PFSK-1 (cell line): ENCODE data around the gene PIK3C2A.

Experiments used
- POLR2AphosphoS5 ChIP-seq: IDR thresholded peaks from 2 replicates; pipeline ENCODE4 v1.6.1; 2012; ENCODE audit warnings: low read depth, mild to moderate bottlenecking, control low read depth, low read length, moderate library complexity
- SIN3A ChIP-seq: IDR thresholded peaks from 2 replicates; pipeline ENCODE4 v1.6.1; 2012; ENCODE audit warnings: mild to moderate bottlenecking, low read length, moderate library complexity, borderline replicate concordance; ENCODE audit not compliant: insufficient read depth
- TAF1 ChIP-seq: IDR thresholded peaks from 2 replicates; pipeline ENCODE4 v1.6.1; 2012; ENCODE audit warnings: low read length, control low read depth, borderline replicate concordance; ENCODE audit not compliant: insufficient read depth
- TF ChIP-seq, protein P1 (sequence below), 2 experiments: IDR thresholded peaks; 2 replicates each; pipeline versions ENCODE4 v1.6.1 to v1.8.0; 2011 to 2012; ENCODE audit warnings: low read depth in 2 of 2, low read length in 2 of 2, control low read depth in 1 of 2, inconsistent platforms in 1 of 2, mild to moderate bottlenecking in 1 of 2, moderate library complexity in 1 of 2; ENCODE audit not compliant: insufficient read depth in 1 of 2

DNA sequence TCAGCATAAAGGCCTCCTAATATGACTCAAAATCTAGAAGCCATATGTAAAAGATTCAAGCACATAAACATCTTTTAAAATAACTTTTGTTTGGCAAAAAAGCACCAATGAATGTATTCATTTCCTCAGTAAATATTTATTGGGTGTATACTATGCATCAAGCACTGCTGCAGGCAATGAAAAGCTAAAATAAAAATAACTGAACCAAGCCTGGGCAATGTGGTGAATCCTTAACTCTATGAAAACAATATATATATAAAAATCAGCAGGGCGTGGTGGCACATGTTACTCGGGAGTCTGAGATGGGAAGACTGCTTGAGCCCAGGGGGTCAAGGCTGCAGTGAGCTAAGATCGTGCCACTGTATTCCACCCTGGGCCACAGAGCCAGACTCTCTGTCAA lies 27.8 kb downstream of the PIK3C2A start:
- TF ChIP-seq SIN3A (no peak), TAF1 (no peak), POLR2AphosphoS5 (no peak)
- TF ChIP-seq, protein P1, sequence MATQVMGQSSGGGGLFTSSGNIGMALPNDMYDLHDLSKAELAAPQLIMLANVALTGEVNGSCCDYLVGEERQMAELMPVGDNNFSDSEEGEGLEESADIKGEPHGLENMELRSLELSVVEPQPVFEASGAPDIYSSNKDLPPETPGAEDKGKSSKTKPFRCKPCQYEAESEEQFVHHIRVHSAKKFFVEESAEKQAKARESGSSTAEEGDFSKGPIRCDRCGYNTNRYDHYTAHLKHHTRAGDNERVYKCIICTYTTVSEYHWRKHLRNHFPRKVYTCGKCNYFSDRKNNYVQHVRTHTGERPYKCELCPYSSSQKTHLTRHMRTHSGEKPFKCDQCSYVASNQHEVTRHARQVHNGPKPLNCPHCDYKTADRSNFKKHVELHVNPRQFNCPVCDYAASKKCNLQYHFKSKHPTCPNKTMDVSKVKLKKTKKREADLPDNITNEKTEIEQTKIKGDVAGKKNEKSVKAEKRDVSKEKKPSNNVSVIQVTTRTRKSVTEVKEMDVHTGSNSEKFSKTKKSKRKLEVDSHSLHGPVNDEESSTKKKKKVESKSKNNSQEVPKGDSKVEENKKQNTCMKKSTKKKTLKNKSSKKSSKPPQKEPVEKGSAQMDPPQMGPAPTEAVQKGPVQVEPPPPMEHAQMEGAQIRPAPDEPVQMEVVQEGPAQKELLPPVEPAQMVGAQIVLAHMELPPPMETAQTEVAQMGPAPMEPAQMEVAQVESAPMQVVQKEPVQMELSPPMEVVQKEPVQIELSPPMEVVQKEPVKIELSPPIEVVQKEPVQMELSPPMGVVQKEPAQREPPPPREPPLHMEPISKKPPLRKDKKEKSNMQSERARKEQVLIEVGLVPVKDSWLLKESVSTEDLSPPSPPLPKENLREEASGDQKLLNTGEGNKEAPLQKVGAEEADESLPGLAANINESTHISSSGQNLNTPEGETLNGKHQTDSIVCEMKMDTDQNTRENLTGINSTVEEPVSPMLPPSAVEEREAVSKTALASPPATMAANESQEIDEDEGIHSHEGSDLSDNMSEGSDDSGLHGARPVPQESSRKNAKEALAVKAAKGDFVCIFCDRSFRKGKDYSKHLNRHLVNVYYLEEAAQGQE (IDR thresholded peaks at IDR 0.05; ENCODE audit: insufficient read depth in 1 of 2, low read depth in 2 of 2, low read length in 2 of 2): no peak
